Keratinocyte (primary cell): ENCODE results near the gene C19orf38. TPM values are rescaled to one million over a fixed set of nuclear protein-coding genes. Genes with fewer than 3 reads are reported as not detected.

Source experiments
- DNase-seq: peaks from one replicate; pipeline ENCODE4 v3.0.0-alpha.2; 2011; ENCODE audit warnings: low read depth, missing footprints, low spot score
- FAIRE-seq: peaks from 2 replicates; lab custom pipeline; 2011; peaks lifted over from hg19 to GRCh38; lab: Jason Lieb, UNC
- H2AFZ ChIP-seq: 2 replicates; pipeline ENCODE4 v1.6.0; 2012; ENCODE audit warnings: low read length, control low read depth, inconsistent platforms; ENCODE audit not compliant: control insufficient read depth
- H3K27ac ChIP-seq: 2 replicates; pipeline ENCODE4 v1.5.1; 2011; ENCODE audit warnings: low read length; ENCODE audit not compliant: control insufficient read depth, insufficient read depth
- H3K27me3 ChIP-seq: 3 replicates; pipeline ENCODE4 v1.6.0; 2011; ENCODE audit warnings: low read length; ENCODE audit not compliant: control insufficient read depth, insufficient read depth; ENCODE audit errors: extremely low read depth
- H3K36me3 ChIP-seq, 2 experiments: 2 replicates in 1 of 2; 3 replicates in 1 of 2; pipeline ENCODE4 v1.5.1; 2011; ENCODE audit warnings: low read length in 2 of 2, mild to moderate bottlenecking in 1 of 2; ENCODE audit not compliant: control insufficient read depth in 2 of 2, insufficient read depth in 2 of 2; ENCODE audit errors: extremely low read depth in 1 of 2
- H3K4me1 ChIP-seq: 3 replicates; pipeline ENCODE4 v1.5.1; 2011; ENCODE audit warnings: low read length; ENCODE audit not compliant: control insufficient read depth, insufficient read depth; ENCODE audit errors: extremely low read depth
- H3K4me2 ChIP-seq: 3 replicates; pipeline ENCODE4 v1.6.0; 2011; ENCODE audit warnings: low read depth, low read length; ENCODE audit not compliant: control insufficient read depth, insufficient read depth; ENCODE audit errors: extremely low read depth
- H3K4me3 ChIP-seq, 3 experiments: fragments of 200-600 bp in 1 of 3; sonication (generic) in 1 of 3; 2 replicates in 2 of 3; 3 replicates in 1 of 3; pipeline ENCODE4 v1.5.1; 2011 to 2016; ENCODE audit warnings: low read length in 3 of 3, mild to moderate bottlenecking in 3 of 3, control low read depth in 2 of 3, inconsistent platforms in 1 of 3, low read depth in 1 of 3, mixed read lengths in 1 of 3, mixed run types in 1 of 3, moderate library complexity in 1 of 3; ENCODE audit not compliant: control insufficient read depth in 2 of 3, insufficient read depth in 2 of 3; ENCODE audit errors: extremely low read depth in 1 of 3
- H3K79me2 ChIP-seq: 2 replicates; pipeline ENCODE4 v1.6.0; 2012; ENCODE audit warnings: low read length; ENCODE audit not compliant: control insufficient read depth, insufficient read depth
- H3K9ac ChIP-seq: 3 replicates; pipeline ENCODE4 v1.6.0; 2011; ENCODE audit warnings: low read length; ENCODE audit not compliant: control insufficient read depth, insufficient read depth; ENCODE audit errors: extremely low read depth
- H3K9me1 ChIP-seq: 3 replicates; pipeline ENCODE4 v1.6.0; 2011; ENCODE audit warnings: low read length; ENCODE audit not compliant: control insufficient read depth, insufficient read depth; ENCODE audit errors: extremely low read depth
- H3K9me3 ChIP-seq: 2 replicates; pipeline ENCODE4 v1.5.1; 2012; ENCODE audit warnings: low read depth, low read length; ENCODE audit not compliant: control insufficient read depth
- H4K20me1 ChIP-seq: 3 replicates; pipeline ENCODE4 v1.6.0; 2011; ENCODE audit warnings: low read length; ENCODE audit not compliant: control insufficient read depth, insufficient read depth; ENCODE audit errors: extremely low read depth
- CTCF ChIP-seq, 3 experiments: IDR thresholded peaks in 1 of 3; conservative IDR thresholded peaks in 1 of 3; optimal IDR thresholded peaks in 1 of 3; 2 replicates in 2 of 3; 3 replicates in 1 of 3; pipeline versions ENCODE3 to v1.5.1; 2011; ENCODE audit warnings: low read length in 3 of 3, mild to moderate bottlenecking in 3 of 3, moderate library complexity in 2 of 3, control low read depth in 1 of 3, inconsistent platforms in 1 of 3; ENCODE audit not compliant: insufficient read depth in 2 of 3; ENCODE audit errors: extremely low read depth in 1 of 3
- EZH2 ChIP-seq: IDR thresholded peaks from one replicate; pipeline ENCODE4 v1.6.1; 2012; ENCODE audit warnings: inconsistent platforms, mild to moderate bottlenecking, low read length, moderate library complexity
- dilution Hi-C: fragments of 300-500 bp; cut with MboI; formaldehyde crosslinking; loops from one replicate; pipeline ENCODE4 v1.7.0; 2020; ENCODE audit warnings: low sequenced_read_pairs; ENCODE audit not compliant: extremely low pct_ligation_motif_present
- polyA plus RNA-seq, 5 experiments: library from polyadenylated mRNA; depleted of rRNA in 3 of 5; stranded (reverse) in 3 of 5; stranded (forward) in 1 of 5; unstranded in 1 of 5; fragments of >200 nt; gene quantifications; 1 replicate in 1 of 5; 2 replicates in 3 of 5; 3 replicates in 1 of 5; pipeline versions ENCODE4 v1.2.1 to v1.2.3, GENCODE V29; 2011 to 2012; ENCODE audit warnings: missing spikeins in 2 of 5, low read depth in 1 of 5, low replicate concordance in 1 of 5

C19orf38 gene
- polyA plus RNA-seq, 1 donor (not counting 4 experiments of a cell fraction or from before 2014, with no cell fraction given): 0.14 TPM

DNA sequence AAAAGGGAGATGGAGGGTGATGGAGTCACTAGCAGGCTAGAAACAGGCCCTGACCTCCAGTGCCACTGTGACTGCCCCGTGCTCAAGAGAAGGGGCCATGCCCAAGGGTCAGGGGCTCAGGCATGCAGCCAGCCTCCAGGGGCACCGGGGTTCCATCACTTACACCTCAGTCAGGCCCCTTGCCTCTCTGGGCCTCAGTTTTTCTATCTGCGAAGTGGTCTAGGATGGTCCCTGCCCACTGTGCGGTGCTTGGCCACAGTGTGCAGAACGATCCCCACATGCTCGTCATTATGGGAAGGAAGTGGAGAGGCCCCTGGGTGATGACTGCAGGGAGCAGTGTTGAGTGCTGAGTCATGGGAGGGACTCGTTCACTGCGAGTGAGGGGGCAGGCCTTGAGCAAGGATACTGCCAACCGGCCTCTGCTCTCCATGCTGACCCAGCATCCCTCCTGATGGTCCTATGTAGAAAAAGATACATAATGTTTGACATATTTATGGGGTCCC is 35.3 kb upstream of the C19orf38 start:
- Histone ChIP-seq H3K4me2 (no peak overlapping the region), H3K4me1 (peaks cover 15% of the 10 kb centered on the region), H3K27ac (no peak overlapping the region), H3K9me3 (no peaks in the 10 kb centered on the region), H4K20me1 (peaks cover 2% of the 10 kb centered on the region), H3K36me3 (peaks cover 11 to 18% of the 10 kb centered on the region in 2 experiments), H3K9me1 (no peaks in the 10 kb centered on the region), H3K9ac (no peak overlapping the region), H2AFZ (no peak overlapping the region), H3K4me3 (no peak overlapping the region), H3K27me3 (no peaks in the 10 kb centered on the region), H3K79me2 (no peaks in the 10 kb centered on the region)
- dilution Hi-C loops: no loop called here
- DNase-seq: no peak
- TF ChIP-seq EZH2: no peak
- TF ChIP-seq CTCF (optimal IDR thresholded peaks at IDR 0.05 in 1 of 3, IDR thresholded peaks at IDR 0.05 in 1 of 3, conservative IDR thresholded peaks at IDR 0.05 in 1 of 3; ENCODE audit: extremely low read depth in 1 of 3, insufficient read depth in 2 of 3, low read length in 3 of 3): no peak
- FAIRE-seq: no peak

DNA sequence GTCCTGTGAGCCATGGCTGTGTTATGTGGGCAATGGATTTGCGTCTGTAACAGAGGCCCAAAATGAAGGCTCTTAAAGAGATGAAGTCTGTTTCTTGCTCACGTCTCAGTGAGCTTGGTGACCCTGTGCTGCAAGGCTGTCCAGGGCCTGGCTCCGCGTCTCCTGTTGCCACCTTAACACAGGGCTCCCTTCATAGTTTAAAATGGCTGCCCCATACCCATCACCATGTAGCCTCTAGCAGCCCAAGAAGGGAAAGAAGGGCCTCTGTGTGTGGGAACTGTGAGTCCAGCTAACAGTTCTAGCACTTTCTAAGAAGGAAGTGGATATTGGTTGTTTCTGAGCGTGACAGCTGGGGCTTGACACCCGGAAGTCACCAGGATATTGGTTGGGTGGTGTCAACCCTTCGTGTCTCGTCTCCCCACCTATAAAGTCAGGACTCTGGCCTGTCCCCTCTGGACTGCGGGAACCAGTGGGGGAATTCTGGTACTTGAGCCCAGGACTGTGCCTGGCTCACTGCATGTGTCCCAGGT is 33.1 kb upstream of the C19orf38 start:
- H3K9ac ChIP-seq: no peak overlapping the region
- H3K79me2 ChIP-seq: no peaks in the 10 kb centered on the region
- H4K20me1 ChIP-seq: peaks cover 2% of the 10 kb centered on the region
- peaks cover 8 to 20% of the 10 kb centered on the region in 2 experiments for H3K36me3 ChIP-seq
- H2AFZ ChIP-seq: no peak overlapping the region
- DNase-seq: no peak
- dilution Hi-C loops: no loop called here
- H3K4me3 ChIP-seq: no peak overlapping the region
- H3K27ac ChIP-seq: no peak overlapping the region
- peaks cover under 1% of the 10 kb centered on the region for H3K4me1 ChIP-seq
- no peak overlapping the region for H3K4me2 ChIP-seq
- no peaks in the 10 kb centered on the region for H3K9me1 ChIP-seq
- H3K9me3 ChIP-seq: no peaks in the 10 kb centered on the region
- no peak for FAIRE-seq
- H3K27me3 ChIP-seq: no peaks in the 10 kb centered on the region
- TF ChIP-seq EZH2: no peak
- TF ChIP-seq CTCF (optimal IDR thresholded peaks at IDR 0.05 in 1 of 3, IDR thresholded peaks at IDR 0.05 in 1 of 3, conservative IDR thresholded peaks at IDR 0.05 in 1 of 3; ENCODE audit: extremely low read depth in 1 of 3, insufficient read depth in 2 of 3, low read length in 3 of 3): no peak
